Esophagus squamous epithelium (tissue), 4 donors: Measurements from ENCODE around the gene ZDHHC8.

Source experiments
- POLR2A ChIP-seq, 4 donors: fragments of 450-650 bp; IDR thresholded peaks; one replicate each; pipeline ENCODE4 v1.6.1; 2017; ENCODE audit warnings: antibody characterized with exemption in 4 of 4, mild to moderate bottlenecking in 4 of 4, moderate library complexity in 3 of 4
- TF ChIP-seq, protein P1 (sequence below), 6 experiments: fragments of 450-650 bp in 4 of 6; fragments of 200-600 bp in 2 of 6; sonication (generic) in 2 of 6; IDR thresholded peaks; one replicate each; pipeline ENCODE4 v1.5.1; 2016 to 2019; ENCODE audit warnings: antibody characterized with exemption in 6 of 6, mild to moderate bottlenecking in 4 of 6, moderate library complexity in 4 of 6

DNA sequence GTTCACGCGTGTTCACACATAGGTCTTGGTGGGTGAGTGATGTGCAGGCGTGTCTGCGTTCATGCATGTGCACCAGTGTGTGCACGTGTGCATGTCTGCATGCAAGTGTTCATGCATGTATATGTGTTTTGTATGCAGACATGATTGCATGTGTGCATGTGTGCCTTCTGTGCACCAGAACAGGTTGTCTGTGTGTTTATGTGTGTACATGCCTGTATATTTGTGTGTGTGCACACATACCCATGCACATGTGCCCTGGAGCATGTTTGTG, 4.9 kb downstream of the ZDHHC8 start:
- TF ChIP-seq, protein P1, sequence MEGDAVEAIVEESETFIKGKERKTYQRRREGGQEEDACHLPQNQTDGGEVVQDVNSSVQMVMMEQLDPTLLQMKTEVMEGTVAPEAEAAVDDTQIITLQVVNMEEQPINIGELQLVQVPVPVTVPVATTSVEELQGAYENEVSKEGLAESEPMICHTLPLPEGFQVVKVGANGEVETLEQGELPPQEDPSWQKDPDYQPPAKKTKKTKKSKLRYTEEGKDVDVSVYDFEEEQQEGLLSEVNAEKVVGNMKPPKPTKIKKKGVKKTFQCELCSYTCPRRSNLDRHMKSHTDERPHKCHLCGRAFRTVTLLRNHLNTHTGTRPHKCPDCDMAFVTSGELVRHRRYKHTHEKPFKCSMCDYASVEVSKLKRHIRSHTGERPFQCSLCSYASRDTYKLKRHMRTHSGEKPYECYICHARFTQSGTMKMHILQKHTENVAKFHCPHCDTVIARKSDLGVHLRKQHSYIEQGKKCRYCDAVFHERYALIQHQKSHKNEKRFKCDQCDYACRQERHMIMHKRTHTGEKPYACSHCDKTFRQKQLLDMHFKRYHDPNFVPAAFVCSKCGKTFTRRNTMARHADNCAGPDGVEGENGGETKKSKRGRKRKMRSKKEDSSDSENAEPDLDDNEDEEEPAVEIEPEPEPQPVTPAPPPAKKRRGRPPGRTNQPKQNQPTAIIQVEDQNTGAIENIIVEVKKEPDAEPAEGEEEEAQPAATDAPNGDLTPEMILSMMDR (IDR thresholded peaks at IDR 0.05), result no peak
- no peak for TF ChIP-seq POLR2A (IDR thresholded peaks at IDR 0.05)
